Activated CD8-positive, alpha-beta memory T cell treated with anti-CD3 and anti-CD28 coated beads for 1 hour (primary cell): Measurements from ENCODE around the gene SCARB2.

Source experiments
- DNase-seq, 2 donors: peaks; one replicate each; pipeline ENCODE4 v3.0.0-alpha.2; 2020; ENCODE audit warnings: low read depth in 1 of 2; ENCODE audit errors: extremely low read depth in 1 of 2

The SCARB2 gene

DNA sequence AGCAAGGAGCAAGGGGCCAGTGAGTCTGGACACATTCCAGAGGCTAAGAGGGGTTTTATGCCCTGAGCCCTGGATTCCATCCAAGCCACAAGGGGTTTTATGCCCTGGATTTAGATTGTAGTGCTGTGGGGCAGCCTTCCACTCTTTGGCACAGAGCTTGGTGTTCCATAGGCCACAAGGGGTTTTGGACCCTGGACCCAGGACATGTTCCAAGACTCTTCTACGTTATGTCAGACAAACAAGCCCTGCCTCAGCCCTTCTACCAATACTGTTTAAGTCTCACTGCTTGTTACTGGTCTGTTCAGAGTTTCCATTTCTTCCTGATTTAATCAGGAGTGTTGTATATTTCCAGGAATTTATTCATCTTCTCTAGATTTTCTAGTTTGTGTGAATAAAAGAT, 12.8 kb upstream of the SCARB2 start:
- DNase-seq = no peak

DNA sequence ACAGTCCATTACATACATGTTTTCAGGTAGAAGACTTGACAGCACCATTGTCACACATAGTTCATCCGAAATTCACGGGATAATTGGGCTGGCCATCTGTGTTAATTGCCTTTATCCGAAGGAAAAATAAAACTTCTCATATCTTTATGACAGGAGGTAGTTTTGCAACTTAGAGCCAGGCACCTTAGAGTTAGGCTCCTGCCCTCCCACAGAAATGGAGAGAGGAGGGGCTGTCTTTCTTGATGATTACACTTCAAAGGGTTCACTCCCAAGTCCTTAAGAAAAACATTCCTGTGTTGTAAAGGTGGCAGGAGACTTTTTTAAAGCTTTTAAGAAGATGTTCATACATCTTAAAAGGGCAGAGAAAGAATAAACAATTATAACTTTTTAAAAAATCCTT, 10.5 kb upstream of the SCARB2 start:
- DNase-seq = no peak

DNA sequence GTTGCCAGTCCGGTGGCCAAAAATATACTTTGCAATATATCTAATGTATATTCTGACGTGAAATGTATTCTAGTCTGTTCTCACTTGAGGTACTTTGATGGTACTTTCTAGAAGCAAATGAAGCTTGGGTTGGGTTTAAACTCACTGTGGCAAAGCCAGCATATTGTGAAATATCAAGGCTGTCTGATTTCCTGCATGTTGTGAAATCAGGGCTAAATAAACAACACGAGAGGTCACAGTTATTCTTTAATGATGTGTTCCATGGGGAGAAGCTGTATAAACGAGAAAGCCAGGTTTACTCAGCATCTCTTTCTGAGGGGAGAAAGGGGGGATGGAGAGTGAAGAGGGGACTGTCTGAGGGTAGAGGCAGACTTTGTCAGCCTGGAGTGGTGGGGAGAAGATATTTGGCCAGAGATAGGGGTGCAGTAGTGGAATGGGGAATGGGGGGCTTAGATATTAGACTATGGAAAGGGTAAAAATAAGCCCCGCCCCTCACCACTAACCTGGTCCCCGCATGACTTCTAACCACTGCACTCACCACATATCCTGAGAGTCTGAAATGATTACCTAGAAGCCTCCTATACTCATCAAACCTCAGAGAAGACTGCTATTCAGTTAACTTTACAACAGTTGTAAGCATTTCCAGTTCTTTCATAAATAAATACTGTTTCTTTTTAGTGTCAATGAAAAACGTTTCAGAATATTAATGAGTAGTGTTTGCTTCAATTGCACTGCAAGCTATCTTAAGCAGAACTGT, 5.9 kb upstream of the SCARB2 start:
- DNase-seq = no peak

GRCh38 chr4:76216975-76217814, 3.6 kb upstream of the SCARB2 start:
- no peak for DNase-seq

DNA sequence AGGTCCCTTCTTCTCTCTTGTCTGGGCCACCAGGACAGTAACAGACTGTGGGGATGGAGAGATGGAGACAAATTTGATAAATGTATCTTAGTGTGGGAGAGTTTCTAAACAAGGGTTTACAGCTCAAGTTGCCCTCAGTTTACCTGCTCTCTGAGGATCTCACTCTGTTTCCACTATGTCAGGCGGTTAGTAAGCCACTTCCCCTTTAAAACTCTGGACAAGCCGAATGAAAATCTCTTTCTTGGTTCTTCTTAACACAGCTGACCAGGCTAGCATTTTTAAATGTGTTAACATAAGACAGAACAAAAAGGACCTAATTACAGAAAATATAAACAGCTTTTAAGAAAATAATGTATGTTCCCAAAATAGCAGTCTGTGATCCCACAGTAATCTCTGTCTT, 2.9 kb upstream of the SCARB2 start:
- no peak for DNase-seq

GRCh38 chr4:76215077-76215476, 1.5 kb upstream of the SCARB2 start:
- DNase-seq = no peak

- no peak for DNase-seq
Observed at GRCh38 chr4:76214177-76214675, 602 bp upstream of the SCARB2 start.

DNA sequence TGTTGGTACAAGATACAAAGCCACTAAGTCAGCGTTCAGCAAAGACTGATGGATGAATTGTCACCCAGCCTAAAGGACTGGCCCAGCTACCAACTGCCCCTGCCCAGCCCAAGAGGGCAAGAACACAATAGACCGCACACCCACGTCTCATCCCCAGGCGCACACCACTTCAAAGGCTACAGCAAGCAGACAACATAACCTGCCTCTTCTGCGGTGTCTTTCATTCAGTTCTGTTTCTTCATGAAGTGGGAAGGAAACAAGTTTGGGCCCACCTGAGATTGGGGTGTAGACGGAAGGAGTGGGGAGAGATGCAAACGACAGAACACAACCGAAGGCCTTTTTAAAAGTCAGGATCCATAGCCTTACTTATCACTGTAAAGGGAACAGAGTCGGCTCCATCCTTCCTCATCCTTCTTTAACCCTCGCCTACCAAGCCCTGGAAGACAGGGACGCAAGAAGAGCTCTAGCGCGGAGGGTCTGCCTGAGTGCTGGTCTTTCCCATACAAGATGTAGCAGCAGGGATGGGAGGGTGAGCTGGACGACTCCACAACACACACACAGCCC, 691 bp downstream of the SCARB2 start:
- no peak for DNase-seq

DNA sequence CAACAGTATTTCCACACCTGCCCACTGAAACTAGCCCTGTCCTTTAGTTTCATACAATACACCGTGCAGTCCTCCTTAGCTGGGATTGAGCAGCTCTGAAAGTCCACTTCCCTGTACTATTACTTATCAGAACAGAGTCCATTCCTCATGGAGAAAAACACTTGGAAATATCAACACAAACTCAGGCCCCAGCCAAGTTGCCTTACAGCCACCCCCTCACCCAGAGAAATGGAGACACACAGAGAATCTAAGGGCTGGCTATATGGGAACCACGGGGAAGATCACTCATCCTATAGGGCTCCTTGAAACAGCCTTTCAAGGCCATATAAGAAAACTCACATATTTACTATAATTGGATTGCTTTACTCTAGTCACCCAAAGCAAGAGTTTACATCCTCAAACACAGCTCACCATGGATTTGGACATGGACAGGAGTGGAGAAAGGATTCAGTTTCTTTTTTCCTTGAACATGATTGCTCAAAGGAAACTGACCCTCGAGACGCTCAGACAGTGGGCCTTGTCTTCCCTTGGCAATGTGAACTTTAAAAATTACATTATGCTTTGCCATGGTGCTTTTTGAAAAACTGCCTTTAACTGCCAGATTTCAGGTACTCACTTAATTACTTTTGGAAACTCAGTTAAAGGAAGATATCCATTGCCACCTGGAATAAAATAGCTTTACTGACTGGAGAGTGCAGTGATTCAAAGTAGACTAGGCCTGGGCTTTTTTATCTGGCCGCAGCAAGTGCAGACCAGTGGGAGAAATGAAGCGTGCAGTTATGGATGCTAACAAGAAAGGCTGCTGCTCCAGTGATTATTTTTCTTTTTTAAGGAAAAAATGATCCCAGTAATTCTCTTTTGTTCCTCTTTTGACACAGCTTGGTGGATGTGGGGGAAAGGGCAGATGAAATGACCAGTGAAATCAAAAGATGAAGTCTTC, 1.6 kb downstream of the SCARB2 start:
- DNase-seq = no peak

DNA sequence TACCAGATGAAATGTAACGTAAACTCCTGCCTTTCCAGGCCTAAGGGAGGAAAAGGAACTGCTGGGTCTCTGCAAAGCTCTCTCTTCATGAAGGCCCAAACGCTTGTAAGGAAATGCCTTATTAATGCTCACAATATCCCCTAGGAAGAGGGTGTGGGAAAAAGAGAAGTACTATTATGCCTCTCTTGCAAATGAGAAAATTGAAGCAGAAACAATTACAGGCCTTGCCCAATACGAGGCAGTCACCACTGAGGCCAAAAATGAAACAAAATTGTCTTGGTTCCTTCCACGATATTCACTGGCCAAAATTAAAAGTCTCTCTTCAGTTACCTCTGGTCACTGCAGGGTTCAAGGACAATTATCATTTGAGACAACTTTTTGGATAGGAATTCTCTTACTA, 3.2 kb downstream of the SCARB2 start:
- DNase-seq = no peak

DNA sequence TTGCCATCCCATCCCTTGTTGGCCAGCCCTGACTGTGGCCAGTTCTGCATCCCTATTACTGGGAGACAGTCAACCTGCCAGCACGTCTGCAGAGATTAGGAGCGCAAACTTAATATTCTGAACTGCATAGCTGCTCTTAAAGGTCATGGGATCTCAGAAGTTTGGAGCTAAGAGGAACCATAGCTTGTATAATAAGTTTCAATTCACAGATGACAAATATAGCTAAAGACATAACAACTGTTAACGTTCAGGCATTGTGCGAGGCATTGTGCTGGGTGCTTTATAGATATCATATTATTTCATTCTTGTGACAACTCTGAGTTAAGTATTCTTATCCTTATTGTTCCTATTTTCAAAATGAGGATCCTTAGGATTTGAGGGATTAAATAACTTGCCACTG, 3.7 kb downstream of the SCARB2 start:
- no peak for DNase-seq

DNA sequence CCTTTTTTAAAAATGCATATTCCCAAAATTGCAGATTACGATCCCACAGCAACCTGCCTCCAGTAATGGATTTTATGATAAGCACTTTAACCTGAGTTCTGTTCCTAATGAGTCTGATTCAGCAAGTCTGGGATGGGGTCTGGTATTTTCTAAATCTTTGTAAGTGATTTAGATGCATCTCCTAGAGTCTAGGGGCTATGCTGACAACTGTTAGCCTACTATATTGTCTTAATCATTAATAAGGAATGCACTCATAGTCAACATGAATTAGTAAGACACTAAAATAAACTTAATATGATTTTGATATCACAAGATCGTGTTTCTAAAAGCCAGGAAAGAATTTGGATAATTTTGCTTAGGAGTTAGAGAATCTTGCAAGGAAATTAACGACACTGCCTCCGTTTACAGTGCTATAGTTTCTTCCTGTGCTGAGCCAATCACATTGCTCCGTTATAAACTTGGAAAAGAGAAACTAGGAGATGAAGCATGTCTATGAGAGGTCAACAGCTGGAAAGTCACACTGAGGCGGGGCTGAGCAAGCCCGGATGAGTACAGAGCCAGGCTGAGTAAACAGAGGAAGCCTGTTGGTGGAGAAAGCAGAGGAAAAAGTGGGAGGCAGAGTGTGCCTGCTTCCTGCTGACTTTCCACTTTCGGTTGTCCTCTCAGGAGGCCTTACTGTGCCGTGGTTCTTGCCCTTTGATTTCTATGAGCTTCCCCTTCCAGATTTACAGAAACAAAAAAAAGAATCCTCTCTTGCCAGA, 5.4 kb downstream of the SCARB2 start:
- no peak for DNase-seq

DNA sequence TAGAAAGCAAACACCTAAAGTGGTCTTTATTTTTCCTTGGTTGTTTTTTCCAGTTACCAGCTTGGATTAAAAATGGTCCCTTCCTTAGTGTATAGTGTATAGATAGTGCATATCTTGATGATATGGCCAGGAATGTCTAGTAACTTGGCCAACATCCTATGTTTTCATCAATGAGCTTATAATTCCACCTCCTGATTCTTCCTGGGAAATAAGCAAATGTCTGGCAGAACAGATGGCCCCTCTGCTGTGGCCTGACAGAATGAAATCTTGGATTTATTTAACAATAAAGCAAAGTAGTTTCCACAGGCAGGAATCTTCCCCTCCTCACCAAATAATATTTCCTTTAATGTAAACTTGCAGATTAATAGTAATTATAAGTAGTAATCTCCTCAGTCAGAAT, 6.1 kb downstream of the SCARB2 start:
- no peak for DNase-seq

GRCh38 chr4:76206222-76206942, 7.2 kb downstream of the SCARB2 start:
- no peak for DNase-seq

DNA sequence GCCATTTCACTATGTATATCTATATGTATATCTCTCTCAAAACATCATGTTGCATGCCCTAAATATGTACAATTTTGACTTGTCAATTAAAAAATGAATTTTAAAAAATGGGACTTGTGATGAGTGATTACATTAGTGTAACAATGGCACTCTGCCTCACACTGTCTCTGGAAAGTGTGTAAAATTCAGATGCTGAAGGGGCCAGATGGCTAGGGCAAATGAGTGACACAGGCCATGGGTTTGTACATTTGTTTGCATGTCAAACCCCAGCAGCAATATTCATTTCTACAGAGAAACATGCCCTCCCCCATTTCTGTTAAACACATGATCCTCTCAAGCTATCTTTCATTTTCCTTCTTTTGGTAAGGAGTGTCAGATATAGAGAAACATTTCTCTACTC, 8.1 kb downstream of the SCARB2 start:
- DNase-seq = no peak

DNA sequence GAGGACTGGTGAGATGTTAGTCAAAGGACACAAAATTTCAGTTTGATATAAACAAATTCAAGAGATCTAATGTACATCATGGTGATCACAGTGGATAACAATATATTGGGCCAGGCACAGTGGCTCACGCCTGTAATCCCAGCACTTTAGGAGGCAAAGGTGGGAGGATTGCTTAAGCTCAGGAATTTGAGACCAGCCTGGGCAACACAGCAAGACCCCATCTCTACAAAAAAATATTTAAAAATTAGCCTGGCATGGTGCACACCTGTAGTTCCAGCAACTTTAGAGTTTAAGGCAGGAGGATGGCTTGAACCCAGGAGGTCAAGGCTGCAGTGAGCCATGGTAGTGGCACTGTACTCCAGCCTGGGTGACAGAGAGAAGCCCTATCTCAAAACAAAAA, 8.7 kb downstream of the SCARB2 start:
- DNase-seq = no peak

DNA sequence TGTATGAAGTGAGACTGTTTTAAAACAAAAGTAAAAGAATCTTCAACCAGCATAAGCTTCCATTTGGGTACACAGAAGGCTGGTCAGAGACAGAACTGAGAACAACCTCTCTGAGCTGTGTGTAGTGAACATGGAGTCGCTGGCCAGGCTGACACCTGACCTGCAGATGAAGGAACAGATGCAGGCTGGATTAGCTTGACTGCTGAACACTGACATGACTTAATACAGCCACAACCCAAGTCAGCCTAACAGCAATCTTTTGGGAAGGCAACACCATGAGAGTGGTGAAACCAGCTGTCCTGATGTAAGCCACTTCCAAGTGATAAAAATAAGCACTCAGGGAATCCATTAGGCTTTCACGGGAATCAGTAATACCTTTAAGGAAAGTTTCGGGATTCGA, 10.1 kb downstream of the SCARB2 start:
- DNase-seq = no peak

DNA sequence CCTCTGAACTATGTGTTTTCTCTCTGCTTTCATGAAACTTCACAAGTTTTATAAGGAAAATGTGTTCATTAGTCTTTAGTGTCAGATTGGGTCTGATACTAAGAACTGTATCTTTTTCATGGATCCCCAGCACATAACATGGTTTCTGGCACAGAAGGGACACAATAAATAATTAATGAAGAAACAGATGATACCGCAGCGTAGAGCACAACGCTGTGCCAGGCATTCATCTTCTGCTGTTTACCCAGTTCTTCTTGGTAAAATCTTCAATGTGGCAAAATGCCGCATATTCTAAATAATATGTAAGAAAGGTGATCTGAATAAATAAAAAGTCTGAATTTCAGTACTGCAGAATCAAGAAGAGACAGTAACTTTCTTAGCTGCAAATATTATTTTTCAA, 12.3 kb downstream of the SCARB2 start:
- no peak for DNase-seq

GRCh38 chr4:76200771-76201231, 12.8 kb downstream of the SCARB2 start:
- no peak for DNase-seq
